Mesenchymal stem cell (in vitro differentiated cells and primary cell): ENCODE results near the gene RBP3.

Experiments used
- DNase-seq: peaks from one replicate; pipeline ENCODE4 v3.0.0-alpha.2; 2013
- H2AFZ ChIP-seq: one replicate; pipeline ENCODE4 v1.6.1; 2013; ENCODE audit warnings: low read depth, mild to moderate bottlenecking, control low read depth, inconsistent platforms, low read length, moderate library complexity
- H2AK5ac ChIP-seq: 2 replicates; pipeline ENCODE4 v1.6.1; 2013; ENCODE audit warnings: low read length, moderate library complexity, mild to moderate bottlenecking, inconsistent platforms; ENCODE audit not compliant: severe bottlenecking
- H2BK120ac ChIP-seq: one replicate; pipeline ENCODE4 v1.6.1; 2013; ENCODE audit warnings: low read depth, mild to moderate bottlenecking, inconsistent platforms, low read length, moderate library complexity
- H2BK12ac ChIP-seq, 2 experiments: one replicate each; pipeline ENCODE4 v1.6.1; 2013; ENCODE audit warnings: inconsistent platforms in 2 of 2, low read length in 2 of 2, mild to moderate bottlenecking in 2 of 2, moderate library complexity in 2 of 2, control low read depth in 1 of 2
- H2BK15ac ChIP-seq: one replicate; pipeline ENCODE4 v1.6.1; 2013; ENCODE audit warnings: mild to moderate bottlenecking, low read depth, inconsistent platforms; ENCODE audit not compliant: poor library complexity, severe bottlenecking
- H2BK5ac ChIP-seq: 2 replicates; pipeline ENCODE4 v1.6.1; 2013; ENCODE audit warnings: low read depth, mild to moderate bottlenecking, low read length, control low read depth, inconsistent platforms; ENCODE audit not compliant: poor library complexity, severe bottlenecking
- H3K14ac ChIP-seq, 2 experiments: one replicate each; pipeline ENCODE4 v1.6.1; 2013; ENCODE audit warnings: inconsistent platforms in 2 of 2, low read length in 2 of 2, control low read depth in 1 of 2, mild to moderate bottlenecking in 1 of 2, moderate library complexity in 1 of 2
- H3K18ac ChIP-seq, 2 experiments: one replicate each; pipeline ENCODE4 v1.6.1; 2013; ENCODE audit warnings: inconsistent platforms in 2 of 2, low read length in 2 of 2, control low read depth in 1 of 2, low read depth in 1 of 2, mild to moderate bottlenecking in 1 of 2
- H3K23ac ChIP-seq, 2 experiments: one replicate each; pipeline ENCODE4 v1.6.1; 2013; ENCODE audit warnings: inconsistent platforms in 2 of 2, low read length in 2 of 2, mild to moderate bottlenecking in 2 of 2, moderate library complexity in 2 of 2, control low read depth in 1 of 2
- H3K27ac ChIP-seq: 2 replicates; pipeline ENCODE4 v1.5.1; 2013; ENCODE audit warnings: mild to moderate bottlenecking, moderate library complexity, low read length, control low read depth, inconsistent platforms; ENCODE audit not compliant: poor library complexity, severe bottlenecking
- H3K27me3 ChIP-seq, 2 experiments: 2 replicates each; pipeline versions ENCODE4 v1.6.1 to v1.7.0; 2013; ENCODE audit warnings: low read length in 2 of 2, mild to moderate bottlenecking in 2 of 2, moderate library complexity in 2 of 2, control low read depth in 1 of 2, inconsistent platforms in 1 of 2; ENCODE audit not compliant: control insufficient read depth in 1 of 2, insufficient read depth in 1 of 2
- H3K36me3 ChIP-seq, 2 experiments: 2 replicates each; pipeline versions ENCODE4 v1.6.1 to v1.7.0; 2013; ENCODE audit warnings: low read length in 2 of 2, control low read depth in 1 of 2, inconsistent platforms in 1 of 2, low read depth in 1 of 2, mild to moderate bottlenecking in 1 of 2; ENCODE audit not compliant: insufficient read depth in 2 of 2, control insufficient read depth in 1 of 2
- H3K4ac ChIP-seq, 2 experiments: one replicate each; pipeline ENCODE4 v1.6.1; 2013; ENCODE audit warnings: inconsistent platforms in 2 of 2, low read length in 2 of 2, mild to moderate bottlenecking in 2 of 2, moderate library complexity in 2 of 2, control low read depth in 1 of 2, low read depth in 1 of 2
- H3K4me1 ChIP-seq: 2 replicates; pipeline ENCODE4 v1.6.1; 2013; ENCODE audit warnings: low read depth, low read length, control low read depth; ENCODE audit not compliant: control insufficient read depth, insufficient read depth
- H3K4me2 ChIP-seq: 2 replicates; pipeline ENCODE4 v1.6.1; 2013; ENCODE audit warnings: low read length, mild to moderate bottlenecking, inconsistent platforms; ENCODE audit not compliant: poor library complexity, severe bottlenecking
- H3K4me3 ChIP-seq, 2 experiments: 2 replicates each; pipeline versions ENCODE4 v1.5.1 to v1.7.0; 2013; ENCODE audit warnings: low read length in 2 of 2, mild to moderate bottlenecking in 2 of 2, control low read depth in 1 of 2, low read depth in 1 of 2; ENCODE audit not compliant: insufficient read depth in 1 of 2
- H3K79me1 ChIP-seq: replicated peaks from 2 replicates; pipeline ENCODE4 v1.6.1; 2013; ENCODE audit warnings: mild to moderate bottlenecking, control low read depth, low read length, inconsistent platforms; ENCODE audit not compliant: poor library complexity, severe bottlenecking
- H3K9ac ChIP-seq: 2 replicates; pipeline ENCODE4 v1.7.0; 2013; ENCODE audit warnings: mild to moderate bottlenecking, low read length, moderate library complexity
- H3K9me3 ChIP-seq: 2 replicates; pipeline ENCODE4 v1.7.0; 2013; ENCODE audit warnings: mild to moderate bottlenecking, low read length; ENCODE audit not compliant: control insufficient read depth
- H4K8ac ChIP-seq: one replicate; pipeline ENCODE4 v1.6.1; 2013; ENCODE audit warnings: inconsistent platforms, mild to moderate bottlenecking, low read length, moderate library complexity
- H4K91ac ChIP-seq: one replicate; pipeline ENCODE4 v1.6.1; 2013; ENCODE audit warnings: mild to moderate bottlenecking, low read length, inconsistent platforms
- WGBS: methylation state at CpG from one replicate; pipeline ENCODE4 v1.1.7; 2013; ENCODE audit warnings: mixed read lengths; 5-methylcytosine and 5-hydroxymethylcytosine counted together

Gene RBP3

DNA sequence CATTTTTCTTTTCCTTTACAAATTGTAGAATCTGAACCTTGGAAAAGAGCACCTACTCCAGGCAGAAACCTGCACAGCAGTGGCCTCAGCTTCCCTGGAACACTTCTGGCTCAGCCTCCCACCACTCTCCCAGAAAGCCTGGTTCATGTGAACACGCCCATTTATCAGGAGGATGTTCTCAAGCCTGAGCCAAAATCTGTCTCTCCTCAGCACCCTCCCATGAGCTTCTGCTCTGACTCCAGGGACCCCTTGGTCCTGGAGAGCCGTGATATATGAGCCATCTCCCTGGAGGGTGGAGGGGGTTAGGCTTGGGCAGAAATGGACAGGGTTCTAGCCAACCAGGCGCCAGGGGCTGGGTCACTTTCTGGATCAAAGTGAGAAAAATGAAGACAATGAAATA, 15.8 kb upstream of the RBP3 start:
- DNase-seq = no peak
- Histone ChIP-seq H3K18ac (no peak overlapping the region), H4K91ac (no peak overlapping the region), H3K4ac (no peak overlapping the region), H2BK15ac (no peak overlapping the region), H3K9me3 (no peaks in the 10 kb centered on the region), H4K8ac (no peak overlapping the region), H3K9ac (no peak overlapping the region), H3K4me1 (peaks cover 8% of the 10 kb centered on the region), H3K4me2 (no peak overlapping the region), H3K4me3 (no peak overlapping the region), H3K79me1 (no peaks in the 10 kb centered on the region), H2BK12ac (no peak overlapping the region), H3K27me3 (peaks cover 9 to 56% of the 10 kb centered on the region in 2 experiments), H3K23ac (no peak overlapping the region), H2AK5ac (no peak overlapping the region), H3K27ac (no peak overlapping the region), H2AFZ (no peak overlapping the region), H3K14ac (no peak overlapping the region), H2BK120ac (no peak overlapping the region), H2BK5ac (no peak overlapping the region), H3K36me3 (no peaks in the 10 kb centered on the region)
- 60% methylated on average over 3 of the region's 3 CpGs for WGBS

DNA sequence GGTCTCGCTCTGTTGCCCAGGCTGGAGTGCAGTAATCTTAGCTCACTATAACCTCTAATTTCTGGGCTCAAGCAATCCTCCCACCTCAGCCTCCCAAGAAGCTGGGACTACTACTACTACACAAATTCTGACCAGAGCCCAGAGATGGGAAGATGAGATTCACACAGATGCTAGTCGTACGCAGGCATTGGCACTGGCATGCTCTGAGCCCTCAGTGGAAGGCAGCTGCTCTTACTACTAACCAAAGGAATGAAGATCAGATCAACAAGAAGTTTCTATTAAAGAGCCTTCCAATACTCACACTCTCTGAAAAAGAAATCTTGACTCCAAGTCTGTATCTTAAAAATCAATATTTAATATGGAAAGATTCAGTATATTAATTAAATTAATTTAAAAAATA, 15.2 kb upstream of the RBP3 start:
- H2BK120ac ChIP-seq = no peak overlapping the region
- H3K79me1 ChIP-seq = no peaks in the 10 kb centered on the region
- H4K91ac ChIP-seq = no peak overlapping the region
- H3K27me3 ChIP-seq = peaks cover 9 to 57% of the 10 kb centered on the region in 2 experiments
- H3K4me3 ChIP-seq = no peak overlapping the region
- no peak overlapping the region for H2AFZ ChIP-seq
- no peaks in the 10 kb centered on the region for H3K36me3 ChIP-seq
- H2AK5ac ChIP-seq = no peak overlapping the region
- H3K4ac ChIP-seq = no peak overlapping the region
- no peak overlapping the region for H2BK5ac ChIP-seq
- DNase-seq = no peak
- over 99% methylated on average over 3 of the region's 3 CpGs for WGBS
- no peak overlapping the region for H4K8ac ChIP-seq
- no peak overlapping the region for H3K14ac ChIP-seq
- no peaks in the 10 kb centered on the region for H3K9me3 ChIP-seq
- no peak overlapping the region for H3K18ac ChIP-seq
- no peak overlapping the region for H3K27ac ChIP-seq
- no peak overlapping the region for H2BK15ac ChIP-seq
- no peak overlapping the region for H3K4me2 ChIP-seq
- H3K23ac ChIP-seq = no peak overlapping the region
- peaks cover 8% of the 10 kb centered on the region for H3K4me1 ChIP-seq
- no peak overlapping the region for H3K9ac ChIP-seq
- H2BK12ac ChIP-seq = no peak overlapping the region

DNA sequence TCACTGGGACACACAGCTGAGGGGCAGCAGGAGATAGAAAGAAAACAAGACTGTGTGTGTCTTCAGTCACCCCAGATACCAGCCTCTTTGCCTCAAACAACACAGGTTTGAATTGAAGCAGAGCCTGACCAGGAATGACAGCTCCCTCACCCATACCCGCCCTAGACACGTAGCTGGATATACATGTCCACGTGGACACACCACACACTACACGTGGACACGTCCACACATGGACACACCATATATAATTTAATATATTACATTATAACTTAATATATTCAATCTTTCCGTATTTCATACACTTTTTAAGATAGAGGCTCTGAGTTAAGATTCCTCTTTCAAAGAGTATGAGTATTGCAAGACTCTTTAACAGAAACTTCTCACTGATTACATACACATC, 14.6 kb upstream of the RBP3 start:
- no peak for DNase-seq
- no peaks in the 10 kb centered on the region for H3K79me1 ChIP-seq
- H3K18ac ChIP-seq = no peak overlapping the region
- WGBS = 38% methylated on average over 1 of the region's 6 CpGs
- no peak overlapping the region for H2BK15ac ChIP-seq
- no peak overlapping the region for H2AK5ac ChIP-seq
- no peak overlapping the region for H4K91ac ChIP-seq
- H3K4ac ChIP-seq = no peak overlapping the region
- no peak overlapping the region for H3K27ac ChIP-seq
- no peak overlapping the region for H3K4me3 ChIP-seq
- H3K23ac ChIP-seq = no peak overlapping the region
- H3K27me3 ChIP-seq = peaks cover 9 to 57% of the 10 kb centered on the region in 2 experiments
- H3K4me2 ChIP-seq = no peak overlapping the region
- H3K36me3 ChIP-seq = no peaks in the 10 kb centered on the region
- peaks cover 7% of the 10 kb centered on the region for H3K4me1 ChIP-seq
- no peak overlapping the region for H3K14ac ChIP-seq
- no peak overlapping the region for H2AFZ ChIP-seq
- no peaks in the 10 kb centered on the region for H3K9me3 ChIP-seq
- H3K9ac ChIP-seq = no peak overlapping the region
- no peak overlapping the region for H2BK12ac ChIP-seq
- H2BK120ac ChIP-seq = no peak overlapping the region
- no peak overlapping the region for H4K8ac ChIP-seq
- H2BK5ac ChIP-seq = no peak overlapping the region

DNA sequence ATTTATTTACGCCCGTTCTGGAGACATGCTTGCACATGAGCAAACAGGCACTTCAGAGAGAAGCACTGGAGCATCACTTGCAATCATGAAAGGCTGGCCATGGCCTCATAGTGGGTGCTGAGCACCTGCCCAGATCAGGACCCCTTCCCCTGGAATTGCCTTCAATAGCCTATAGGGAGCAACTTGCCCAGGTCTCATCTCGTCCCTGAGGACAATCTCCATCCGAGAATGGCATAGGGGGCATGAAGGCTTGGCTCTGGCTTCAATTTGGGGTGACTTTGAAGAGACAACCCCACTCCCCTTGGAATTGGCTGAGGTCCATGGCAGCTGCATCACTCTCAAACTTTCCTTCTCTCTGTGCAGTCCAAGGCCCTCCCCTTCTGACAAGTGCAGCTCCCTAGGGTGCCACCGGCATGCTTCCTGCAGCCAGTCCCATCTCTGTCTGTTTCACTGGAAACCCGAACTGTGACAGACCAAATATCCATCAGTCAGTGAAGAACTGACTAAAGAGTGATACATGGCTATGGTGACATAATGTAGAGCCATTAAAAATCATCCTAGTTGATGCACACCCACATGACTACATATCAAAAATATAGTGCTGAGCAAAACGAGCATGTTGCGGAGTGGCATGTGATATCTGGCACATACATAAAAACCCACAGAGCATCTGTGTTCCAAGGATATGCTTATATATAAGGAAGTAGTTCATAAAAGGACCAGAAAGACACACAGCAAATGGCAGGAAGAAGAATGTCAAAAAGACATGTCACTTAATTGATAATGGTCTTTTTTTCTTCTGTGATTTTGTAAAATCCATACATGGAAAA, 13.5 kb upstream of the RBP3 start:
- no peak overlapping the region for H3K14ac ChIP-seq
- no peak overlapping the region for H3K27ac ChIP-seq
- H2BK15ac ChIP-seq = no peak overlapping the region
- no peaks in the 10 kb centered on the region for H3K79me1 ChIP-seq
- no peak overlapping the region for H2BK12ac ChIP-seq
- no peak overlapping the region for H3K4me3 ChIP-seq
- H3K23ac ChIP-seq = no peak overlapping the region
- no peak for DNase-seq
- no peak overlapping the region for H4K91ac ChIP-seq
- WGBS = 86% methylated on average over 4 of the region's 8 CpGs
- H3K36me3 ChIP-seq = no peaks in the 10 kb centered on the region
- no peak overlapping the region for H3K4ac ChIP-seq
- no peak overlapping the region for H2BK5ac ChIP-seq
- no peak overlapping the region for H2BK120ac ChIP-seq
- no peak overlapping the region for H3K4me2 ChIP-seq
- H3K4me1 ChIP-seq = peaks cover 7% of the 10 kb centered on the region
- H2AK5ac ChIP-seq = no peak overlapping the region
- no peaks in the 10 kb centered on the region for H3K9me3 ChIP-seq
- no peak overlapping the region for H3K9ac ChIP-seq
- peaks cover 13 to 64% of the 10 kb centered on the region in 2 experiments for H3K27me3 ChIP-seq
- no peak overlapping the region for H3K18ac ChIP-seq
- no peak overlapping the region for H2AFZ ChIP-seq
- H4K8ac ChIP-seq = no peak overlapping the region
